BE2C (cell line): ENCODE measurements around the gene MYBPHL.

ENCODE experiments used
- DNase-seq: peaks from one replicate; pipeline ENCODE4 v3.0.0-alpha.2; 2020
- H3K27me3 ChIP-seq: fragments of 250-450 bp; sonication (Bioruptor Pico); 2 replicates; pipeline ENCODE4 v1.5.1; 2020; ENCODE audit warnings: mild to moderate bottlenecking
- H3K36me3 ChIP-seq: fragments of 250-450 bp; sonication (Bioruptor Pico); 2 replicates; pipeline ENCODE4 v1.5.1; 2020; ENCODE audit warnings: mild to moderate bottlenecking
- H3K4me1 ChIP-seq: fragments of 250-450 bp; sonication (Bioruptor Pico); 2 replicates; pipeline ENCODE4 v1.5.1; 2020
- H3K4me3 ChIP-seq: 2 replicates; pipeline ENCODE4 v1.5.1; 2011; ENCODE audit warnings: low read depth, low read length
- H3K9me3 ChIP-seq: fragments of 250-450 bp; sonication (Bioruptor Pico); 2 replicates; pipeline ENCODE4 v1.5.1; 2020
- CTCF ChIP-seq: IDR thresholded peaks from 2 replicates; pipeline ENCODE4 v1.5.1; 2012; ENCODE audit warnings: mild to moderate bottlenecking, low read depth, low read length

Gene MYBPHL

DNA sequence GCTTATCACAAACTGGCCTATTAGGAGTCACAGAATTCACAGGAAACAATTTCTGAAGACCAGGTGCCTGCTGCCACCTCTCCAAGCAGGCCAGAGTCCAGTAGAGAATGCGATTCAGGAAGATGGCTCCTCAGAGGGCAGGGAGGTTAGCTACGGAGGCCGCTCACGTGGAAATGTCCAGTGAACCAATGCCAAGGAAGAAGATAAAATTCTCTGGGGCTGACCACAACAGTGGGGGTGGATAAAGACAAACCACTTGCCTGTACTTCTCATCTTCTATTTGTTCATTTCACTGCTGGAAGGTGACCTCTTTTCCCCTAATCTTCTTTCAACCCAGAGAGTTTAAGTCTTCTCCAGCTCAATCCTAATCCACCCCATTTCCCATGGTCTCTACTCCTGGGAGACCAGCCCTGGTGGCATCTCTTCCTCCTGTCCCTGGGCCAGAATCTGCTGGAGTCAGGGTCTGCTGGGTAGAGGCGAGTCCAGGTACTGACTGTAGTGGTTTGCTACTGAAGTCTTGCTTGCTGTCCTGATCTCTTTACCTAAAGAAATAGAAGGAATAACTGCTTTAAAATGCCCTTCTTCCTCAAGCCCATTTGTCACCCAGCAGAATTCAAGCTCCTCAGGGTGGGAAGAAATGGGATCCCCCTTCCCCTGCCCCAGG lies 27.1 kb downstream of the MYBPHL start:
- no peak for TF ChIP-seq CTCF
- no peak for DNase-seq
- Histone ChIP-seq H3K27me3 (no peaks in the 10 kb centered on the region), H3K4me3 (no peak overlapping the region), H3K4me1 (peaks cover 15% of the 10 kb centered on the region), H3K9me3 (no peaks in the 10 kb centered on the region), H3K36me3 (peaks cover 7% of the 10 kb centered on the region; the same call in 1 of the 2 replicates)

DNA sequence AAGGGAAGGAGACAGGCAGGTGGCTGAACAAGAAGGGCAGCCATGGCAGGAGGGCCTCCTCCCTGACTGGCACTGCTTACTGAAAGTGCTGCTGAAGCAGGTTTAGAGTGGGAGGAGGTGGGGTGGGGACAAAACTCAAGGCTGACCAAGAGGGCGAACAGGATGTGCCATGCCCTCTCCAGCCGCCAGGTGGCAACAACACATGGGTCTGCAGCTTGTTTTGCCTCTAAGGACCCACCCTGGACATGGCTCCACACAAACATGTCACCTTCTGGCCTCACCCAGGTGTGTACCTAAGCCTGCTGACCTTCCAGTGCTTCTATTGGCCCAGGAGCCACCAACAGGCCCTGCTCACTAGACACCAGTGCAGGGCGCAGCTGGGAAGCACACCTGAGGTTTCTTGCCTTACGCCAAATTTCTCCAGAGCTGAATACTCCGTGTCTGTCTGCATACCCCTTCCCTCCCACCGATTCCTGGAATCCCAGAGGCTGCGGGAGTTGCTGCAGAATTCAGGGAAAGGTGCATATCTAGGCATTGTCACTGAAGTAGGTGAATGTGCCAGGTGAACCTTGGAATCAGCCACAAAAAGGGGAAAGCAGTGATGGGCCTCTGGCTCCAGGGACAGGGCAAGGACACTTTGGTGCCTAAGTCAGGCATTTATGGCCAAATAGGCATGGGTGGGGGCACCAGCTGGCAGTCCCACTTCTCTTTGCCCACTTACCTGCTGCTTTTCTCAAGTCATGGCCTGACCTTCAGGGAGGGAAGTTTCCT lies 29.2 kb downstream of the MYBPHL start:
- no peak overlapping the region for H3K4me3 ChIP-seq
- peaks cover 7% of the 10 kb centered on the region for H3K36me3 ChIP-seq
- no peaks in the 10 kb centered on the region for H3K9me3 ChIP-seq
- no peaks in the 10 kb centered on the region for H3K27me3 ChIP-seq
- H3K4me1 ChIP-seq, result peaks cover 9% of the 10 kb centered on the region
- TF ChIP-seq CTCF, result peak; percentile 96
- peak; percentile 83 for DNase-seq

GRCh38 chr1:109275706-109276345 lies 31.0 kb downstream of the MYBPHL start:
- no peaks in the 10 kb centered on the region for H3K9me3 ChIP-seq
- peaks cover 7% of the 10 kb centered on the region for H3K36me3 ChIP-seq
- no peak overlapping the region for H3K4me3 ChIP-seq
- H3K27me3 ChIP-seq, result no peaks in the 10 kb centered on the region
- H3K4me1 ChIP-seq, result peaks cover 9% of the 10 kb centered on the region
- peak; percentile 43 for DNase-seq
- TF ChIP-seq CTCF, result peak; percentile 12; the same call in 1 of the 2 replicates

GRCh38 chr1:109274533-109275476 lies 32.0 kb downstream of the MYBPHL start:
- H3K4me3 ChIP-seq, result no peak overlapping the region
- peaks cover 7% of the 10 kb centered on the region for H3K36me3 ChIP-seq
- H3K27me3 ChIP-seq, result no peaks in the 10 kb centered on the region
- H3K9me3 ChIP-seq, result no peaks in the 10 kb centered on the region
- peaks cover 9% of the 10 kb centered on the region for H3K4me1 ChIP-seq
- DNase-seq, result peak; percentile 38
- no peak for TF ChIP-seq CTCF

GRCh38 chr1:109273570-109274288 lies 33.1 kb downstream of the MYBPHL start:
- Histone ChIP-seq H3K4me1 (peaks cover 9% of the 10 kb centered on the region), H3K9me3 (no peaks in the 10 kb centered on the region), H3K36me3 (peaks cover 7% of the 10 kb centered on the region), H3K27me3 (no peaks in the 10 kb centered on the region), H3K4me3 (no peak overlapping the region)
- no peak for TF ChIP-seq CTCF
- DNase-seq, result no peak
